ENCODE results near the gene NEK10.

DNA sequence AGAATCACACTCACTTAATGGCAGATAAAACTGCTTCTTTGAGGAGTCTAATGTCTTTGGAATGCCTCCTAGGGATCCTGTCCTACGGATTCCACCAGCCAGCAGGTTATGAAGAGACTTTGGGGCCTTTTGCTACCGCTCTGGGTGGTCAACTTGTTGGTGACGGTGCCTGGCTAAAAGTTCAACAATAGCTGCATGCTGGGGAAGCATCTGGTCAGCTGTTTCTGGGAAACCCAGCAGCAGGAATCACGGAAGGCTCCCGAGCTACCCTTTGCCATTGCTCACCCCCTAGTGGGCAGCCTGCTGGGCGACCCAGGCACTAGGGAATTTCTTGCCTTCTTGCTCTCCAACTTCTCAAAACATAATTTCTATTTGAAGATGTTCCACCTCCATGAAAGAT, 263.3 kb downstream of the NEK10 start:
- TF ChIP-seq, protein P1, sequence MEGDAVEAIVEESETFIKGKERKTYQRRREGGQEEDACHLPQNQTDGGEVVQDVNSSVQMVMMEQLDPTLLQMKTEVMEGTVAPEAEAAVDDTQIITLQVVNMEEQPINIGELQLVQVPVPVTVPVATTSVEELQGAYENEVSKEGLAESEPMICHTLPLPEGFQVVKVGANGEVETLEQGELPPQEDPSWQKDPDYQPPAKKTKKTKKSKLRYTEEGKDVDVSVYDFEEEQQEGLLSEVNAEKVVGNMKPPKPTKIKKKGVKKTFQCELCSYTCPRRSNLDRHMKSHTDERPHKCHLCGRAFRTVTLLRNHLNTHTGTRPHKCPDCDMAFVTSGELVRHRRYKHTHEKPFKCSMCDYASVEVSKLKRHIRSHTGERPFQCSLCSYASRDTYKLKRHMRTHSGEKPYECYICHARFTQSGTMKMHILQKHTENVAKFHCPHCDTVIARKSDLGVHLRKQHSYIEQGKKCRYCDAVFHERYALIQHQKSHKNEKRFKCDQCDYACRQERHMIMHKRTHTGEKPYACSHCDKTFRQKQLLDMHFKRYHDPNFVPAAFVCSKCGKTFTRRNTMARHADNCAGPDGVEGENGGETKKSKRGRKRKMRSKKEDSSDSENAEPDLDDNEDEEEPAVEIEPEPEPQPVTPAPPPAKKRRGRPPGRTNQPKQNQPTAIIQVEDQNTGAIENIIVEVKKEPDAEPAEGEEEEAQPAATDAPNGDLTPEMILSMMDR (conservative IDR thresholded peaks at IDR 0.05) = peak; percentile 48
- TF ChIP-seq ZFX (IDR thresholded peaks at IDR 0.05) = no peak

All from C4-2B (cell line).